Bronchial epithelial cell (primary cell): ENCODE data around the gene PDIA5. TPM values are rescaled to one million over a fixed set of nuclear protein-coding genes. Genes with fewer than 3 reads are reported as not detected.

Experiments
- DNase-seq: peaks from one replicate; pipeline ENCODE4 v3.0.0-alpha.2; 2010; ENCODE audit warnings: low read depth
- FAIRE-seq: peaks from 2 replicates; lab custom pipeline; 2011; peaks lifted over from hg19 to GRCh38; lab: Jason Lieb, UNC
- H3K27me3 ChIP-seq: 2 replicates; pipeline ENCODE4 v1.5.1; 2011; ENCODE audit warnings: low read length; ENCODE audit not compliant: control insufficient read depth, insufficient read depth
- H3K36me3 ChIP-seq: 2 replicates; pipeline ENCODE4 v1.5.1; 2011; ENCODE audit warnings: low read length; ENCODE audit not compliant: control insufficient read depth, insufficient read depth
- H3K4me3 ChIP-seq: 2 replicates; pipeline ENCODE4 v1.5.1; 2011; ENCODE audit warnings: mild to moderate bottlenecking, low read depth, low read length, control low read depth
- total RNA-seq: library from RNA; depleted of rRNA; stranded (reverse); fragments of >200 nt; gene quantifications from 2 replicates; pipeline ENCODE4 v1.2.1, GENCODE V29; 2014
- TF ChIP-seq, protein P1 (sequence below): IDR thresholded peaks from 2 replicates; pipeline ENCODE4 v1.5.1; 2011; ENCODE audit warnings: mild to moderate bottlenecking, moderate library complexity, low read length, control low read depth, inconsistent platforms; ENCODE audit not compliant: insufficient read depth, severe bottlenecking

Gene PDIA5
- total RNA-seq, 1 donor from 2014 or later, result 29.2 TPM

DNA sequence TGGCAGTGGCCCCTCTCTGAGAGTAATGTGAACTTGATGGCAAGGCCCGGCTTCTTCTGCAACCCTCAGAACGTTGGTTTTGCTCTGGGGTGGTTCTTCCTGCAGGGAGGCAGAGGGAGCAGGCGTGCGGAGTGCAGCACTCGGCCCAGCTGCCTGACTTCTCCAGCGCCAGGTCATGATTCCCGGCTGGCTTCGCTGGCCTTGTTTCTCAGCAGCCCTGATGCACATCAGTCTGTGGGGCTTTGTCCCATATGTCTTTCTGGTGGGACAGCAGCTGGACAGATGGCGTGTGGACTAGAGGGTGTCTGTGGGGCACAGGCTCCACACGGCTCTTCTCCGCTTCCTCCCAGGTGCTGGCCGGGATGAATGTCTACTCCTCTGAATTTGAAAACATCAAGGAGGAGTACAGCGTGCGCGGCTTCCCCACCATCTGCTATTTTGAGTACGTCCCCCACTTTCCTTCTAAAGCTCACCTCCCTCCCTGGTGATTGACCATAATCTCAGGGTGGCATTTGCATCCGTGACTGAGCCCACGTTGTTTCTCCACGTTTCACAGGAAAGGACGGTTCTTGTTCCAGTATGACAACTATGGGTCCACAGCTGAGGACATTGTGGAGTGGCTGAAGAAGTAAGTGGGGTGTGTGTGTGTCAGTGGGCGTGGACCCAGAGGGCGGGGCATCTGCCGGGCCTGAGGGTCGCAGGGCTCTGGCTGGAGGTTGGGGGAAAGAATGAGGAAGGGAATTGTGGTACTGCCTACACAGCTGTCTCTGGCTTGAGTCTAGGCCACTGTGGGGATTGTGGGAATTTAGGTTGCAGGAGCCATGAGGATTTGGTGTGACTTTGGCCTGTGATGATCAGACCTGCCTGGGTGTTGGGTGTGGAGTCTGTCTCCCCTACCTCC lies 57.1 kb downstream of the PDIA5 start:
- no peak for FAIRE-seq
- TF ChIP-seq, protein P1, sequence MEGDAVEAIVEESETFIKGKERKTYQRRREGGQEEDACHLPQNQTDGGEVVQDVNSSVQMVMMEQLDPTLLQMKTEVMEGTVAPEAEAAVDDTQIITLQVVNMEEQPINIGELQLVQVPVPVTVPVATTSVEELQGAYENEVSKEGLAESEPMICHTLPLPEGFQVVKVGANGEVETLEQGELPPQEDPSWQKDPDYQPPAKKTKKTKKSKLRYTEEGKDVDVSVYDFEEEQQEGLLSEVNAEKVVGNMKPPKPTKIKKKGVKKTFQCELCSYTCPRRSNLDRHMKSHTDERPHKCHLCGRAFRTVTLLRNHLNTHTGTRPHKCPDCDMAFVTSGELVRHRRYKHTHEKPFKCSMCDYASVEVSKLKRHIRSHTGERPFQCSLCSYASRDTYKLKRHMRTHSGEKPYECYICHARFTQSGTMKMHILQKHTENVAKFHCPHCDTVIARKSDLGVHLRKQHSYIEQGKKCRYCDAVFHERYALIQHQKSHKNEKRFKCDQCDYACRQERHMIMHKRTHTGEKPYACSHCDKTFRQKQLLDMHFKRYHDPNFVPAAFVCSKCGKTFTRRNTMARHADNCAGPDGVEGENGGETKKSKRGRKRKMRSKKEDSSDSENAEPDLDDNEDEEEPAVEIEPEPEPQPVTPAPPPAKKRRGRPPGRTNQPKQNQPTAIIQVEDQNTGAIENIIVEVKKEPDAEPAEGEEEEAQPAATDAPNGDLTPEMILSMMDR, result no peak
- DNase-seq, result no peak
- Histone ChIP-seq H3K4me3 (no peak overlapping the region), H3K36me3 (peaks cover 19% of the 10 kb centered on the region), H3K27me3 (no peaks in the 10 kb centered on the region)

DNA sequence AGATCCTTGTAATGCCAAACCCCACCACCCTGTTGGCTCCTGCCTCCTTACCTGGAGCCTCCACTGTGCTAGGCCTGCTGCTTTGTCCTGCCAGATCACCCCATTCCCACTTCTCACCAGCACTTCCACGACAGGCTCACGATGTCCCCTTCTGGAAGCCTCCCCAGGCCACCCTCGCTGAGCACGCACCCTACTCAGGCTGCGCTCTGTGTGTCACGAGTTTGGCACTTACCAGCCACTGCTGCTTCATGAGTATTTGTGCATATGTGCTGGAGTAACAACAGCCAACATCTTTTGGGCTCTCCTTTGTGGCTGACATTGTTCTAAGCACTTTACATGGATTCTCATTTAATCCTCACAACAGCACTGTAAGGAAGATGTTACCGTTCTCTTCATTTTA lies 58.1 kb downstream of the PDIA5 start:
- FAIRE-seq, result no peak
- no peak for DNase-seq
- Histone ChIP-seq H3K27me3 (no peaks in the 10 kb centered on the region), H3K36me3 (peaks cover 19% of the 10 kb centered on the region), H3K4me3 (no peak overlapping the region)
- TF ChIP-seq, protein P1, result no peak

DNA sequence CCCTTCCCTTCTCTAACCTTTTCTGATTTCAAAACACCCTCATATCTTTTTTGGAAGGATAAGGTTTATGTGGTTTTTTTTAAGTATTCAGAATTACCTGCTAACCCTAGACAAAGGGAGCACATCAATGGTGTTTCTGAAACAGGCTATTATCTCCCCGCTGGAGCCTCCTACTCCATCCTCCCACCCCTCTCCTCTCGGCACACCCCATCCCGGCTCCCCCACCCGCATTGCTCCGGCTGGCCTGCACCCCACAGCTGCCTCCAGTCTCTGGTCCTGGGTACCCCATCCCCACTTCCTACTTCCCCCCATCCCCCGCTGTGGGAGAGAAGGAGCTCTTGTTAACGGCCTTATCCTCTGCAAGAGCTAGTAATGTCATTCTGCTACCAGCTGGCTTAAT lies 59.2 kb downstream of the PDIA5 start:
- Histone ChIP-seq H3K36me3 (peaks cover 23% of the 10 kb centered on the region), H3K4me3 (no peak overlapping the region), H3K27me3 (no peaks in the 10 kb centered on the region)
- FAIRE-seq (no peak), DNase-seq (no peak)
- TF ChIP-seq, protein P1, result no peak

DNA sequence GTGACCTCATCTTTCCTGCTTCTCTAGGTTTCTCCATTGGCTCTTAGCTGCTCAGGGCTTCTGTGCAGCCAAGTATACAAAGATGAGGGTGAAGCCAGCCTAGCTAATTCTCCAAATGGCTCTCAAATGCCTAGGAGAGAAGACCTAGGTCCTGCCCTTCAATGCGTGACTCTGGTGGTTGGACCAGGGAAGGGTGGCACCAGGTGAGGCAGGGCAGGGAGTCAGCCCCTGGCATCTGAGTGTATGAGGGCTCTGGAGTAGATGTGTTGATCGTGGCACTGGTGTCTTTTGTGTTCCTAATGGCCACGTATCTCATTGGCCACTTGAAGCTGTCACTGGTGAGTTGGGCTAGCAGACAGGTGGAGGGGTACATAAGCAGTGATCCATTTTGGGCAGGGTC lies 59.8 kb downstream of the PDIA5 start:
- DNase-seq, result no peak
- FAIRE-seq, result peak; percentile 90
- peaks cover 24% of the 10 kb centered on the region for H3K36me3 ChIP-seq
- TF ChIP-seq, protein P1, result no peak
- H3K27me3 ChIP-seq, result no peaks in the 10 kb centered on the region
- H3K4me3 ChIP-seq, result no peak overlapping the region

DNA sequence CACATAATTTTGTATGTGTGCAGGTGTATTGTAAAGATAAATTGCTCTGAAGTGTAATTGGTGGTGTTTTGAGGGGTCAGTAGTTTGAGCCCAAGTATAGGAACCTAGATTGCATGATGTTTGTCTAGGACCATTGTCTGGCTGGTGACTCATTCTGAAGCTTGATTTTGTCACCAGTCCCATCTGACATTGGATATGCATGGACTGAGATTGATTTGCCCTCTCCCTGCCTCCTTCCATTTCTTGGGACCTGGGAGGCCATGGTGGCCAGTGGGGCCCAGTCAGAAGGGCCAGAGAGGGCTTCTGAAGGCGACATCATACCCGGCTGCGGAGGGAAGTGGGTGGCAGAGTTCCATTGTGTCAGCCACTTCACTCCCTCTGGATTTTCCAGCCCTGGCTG lies 62.3 kb downstream of the PDIA5 start:
- DNase-seq (no peak), FAIRE-seq (no peak)
- Histone ChIP-seq H3K27me3 (no peaks in the 10 kb centered on the region), H3K36me3 (peaks cover 20% of the 10 kb centered on the region), H3K4me3 (no peak overlapping the region)
- TF ChIP-seq, protein P1, result no peak
